PC-9 (cell line): ENCODE data around the gene HMGN1.

Experiments
- CTCF ChIP-seq: fragments of 200-600 bp; sonication (generic); conservative IDR thresholded peaks from 2 replicates; pipeline ENCODE4 v1.6.1; 2017; ENCODE audit warnings: mixed run types, antibody characterized with exemption, mild to moderate bottlenecking, moderate library complexity
- EZH2 ChIP-seq: fragments of 200-600 bp; sonication (generic); IDR thresholded peaks from 2 replicates; pipeline ENCODE4 v1.8.0; 2017; ENCODE audit warnings: antibody characterized with exemption, low read depth

DNA sequence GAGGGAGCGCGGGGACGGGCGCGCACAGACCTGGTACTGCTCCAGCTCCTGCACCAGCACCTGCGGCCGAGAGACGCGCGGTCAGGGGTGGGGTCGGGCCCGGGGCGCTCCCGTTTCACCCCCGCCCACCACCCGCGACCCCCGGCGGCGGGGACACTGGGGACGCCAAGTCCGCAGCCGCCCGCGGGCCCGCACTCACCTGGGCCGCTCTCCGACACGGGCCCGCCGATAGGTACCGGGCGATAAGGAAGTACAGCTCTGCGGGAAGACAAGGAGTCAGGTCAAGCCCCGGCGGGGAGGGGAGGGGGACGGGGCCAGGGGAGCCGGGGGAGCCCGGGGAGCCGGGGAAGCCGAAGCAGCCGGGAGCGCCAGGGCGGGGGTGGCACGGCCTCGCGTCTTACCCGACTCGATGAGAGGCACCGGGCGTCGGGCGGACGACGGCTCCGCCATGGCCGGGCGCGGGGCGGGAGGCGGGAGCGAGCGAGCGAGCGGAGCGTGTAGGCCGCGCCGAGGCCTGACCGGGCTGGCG lies 35.8 kb downstream of the HMGN1 start:
- TF ChIP-seq CTCF (no peak), EZH2 (no peak)
